H1 (cell line): ENCODE measurements around the gene TRAF3IP1. TPM values are rescaled to one million over a fixed set of nuclear protein-coding genes. Genes with fewer than 3 reads are reported as not detected.

Source experiments
- SRF ChIP-seq: IDR thresholded peaks from 2 replicates; pipeline ENCODE4 v1.6.1; 2011; ENCODE audit warnings: mild to moderate bottlenecking, low read depth, low read length, moderate library complexity
- USF2 ChIP-seq: IDR thresholded peaks from 2 replicates; pipeline ENCODE4 v1.6.1; 2011; ENCODE audit warnings: low read length, improper control_type of control experiment
- polyA plus RNA-seq, 7 experiments: library from polyadenylated mRNA; depleted of rRNA in 3 of 7; stranded (reverse) in 5 of 7; unstranded in 2 of 7; fragments of >200 nt in 5 of 7; fragments of 200-250 nt in 2 of 7; gene quantifications; 1 replicate in 5 of 7; 2 replicates in 1 of 7; 4 replicates in 1 of 7; pipeline versions ENCODE4 v1.2.1 to v1.2.3, GENCODE V29; 2011 to 2013; ENCODE audit warnings: missing spikeins in 2 of 7, mixed read lengths in 2 of 7
- total RNA-seq: library from RNA; stranded (reverse); fragmentation: NEBNext Ultra II Directional; extraction: Animal tissue kit (Norgen Biotek cat#: 25700); gene quantifications from 2 replicates; pipeline ENCODE4 v1.2.1, GENCODE V29; 2021
- TF ChIP-seq, protein P1 (sequence below): fragments of 300-600 bp; sonication (generic); IDR thresholded peaks from 2 replicates; pipeline ENCODE4 v1.7.1; 2012; ENCODE audit warnings: low read length, moderate library complexity, mild to moderate bottlenecking, inconsistent platforms; ENCODE audit not compliant: insufficient replicate concordance

TRAF3IP1 gene
- total and polyA plus RNA-seq, 2 of the 8 experiments (the other 6 are each of a cell fraction or from before 2014, with no cell fraction given): 2.3 to 17.5 TPM

DNA sequence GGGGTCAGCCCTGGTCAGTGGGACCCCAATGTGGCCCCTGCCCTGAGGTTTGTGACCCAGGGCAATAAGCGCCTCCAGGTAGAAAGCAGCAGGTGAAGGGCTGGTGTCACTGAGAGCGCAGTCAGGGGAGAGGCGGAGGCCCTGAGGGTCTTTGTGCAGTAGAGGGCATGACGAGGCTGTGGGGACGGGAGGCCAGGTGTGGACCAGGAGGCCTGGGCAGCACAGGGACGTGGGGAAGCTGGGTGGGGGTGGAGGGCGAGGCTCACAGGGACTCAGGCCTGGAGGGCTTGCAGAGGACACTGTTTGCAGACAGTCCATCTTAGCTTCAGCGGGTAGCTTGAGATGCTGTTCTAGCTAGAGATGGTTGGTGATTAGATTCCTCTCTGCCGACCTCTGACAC lies 32.0 kb downstream of the TRAF3IP1 start (continued):
- TF ChIP-seq, protein P1, sequence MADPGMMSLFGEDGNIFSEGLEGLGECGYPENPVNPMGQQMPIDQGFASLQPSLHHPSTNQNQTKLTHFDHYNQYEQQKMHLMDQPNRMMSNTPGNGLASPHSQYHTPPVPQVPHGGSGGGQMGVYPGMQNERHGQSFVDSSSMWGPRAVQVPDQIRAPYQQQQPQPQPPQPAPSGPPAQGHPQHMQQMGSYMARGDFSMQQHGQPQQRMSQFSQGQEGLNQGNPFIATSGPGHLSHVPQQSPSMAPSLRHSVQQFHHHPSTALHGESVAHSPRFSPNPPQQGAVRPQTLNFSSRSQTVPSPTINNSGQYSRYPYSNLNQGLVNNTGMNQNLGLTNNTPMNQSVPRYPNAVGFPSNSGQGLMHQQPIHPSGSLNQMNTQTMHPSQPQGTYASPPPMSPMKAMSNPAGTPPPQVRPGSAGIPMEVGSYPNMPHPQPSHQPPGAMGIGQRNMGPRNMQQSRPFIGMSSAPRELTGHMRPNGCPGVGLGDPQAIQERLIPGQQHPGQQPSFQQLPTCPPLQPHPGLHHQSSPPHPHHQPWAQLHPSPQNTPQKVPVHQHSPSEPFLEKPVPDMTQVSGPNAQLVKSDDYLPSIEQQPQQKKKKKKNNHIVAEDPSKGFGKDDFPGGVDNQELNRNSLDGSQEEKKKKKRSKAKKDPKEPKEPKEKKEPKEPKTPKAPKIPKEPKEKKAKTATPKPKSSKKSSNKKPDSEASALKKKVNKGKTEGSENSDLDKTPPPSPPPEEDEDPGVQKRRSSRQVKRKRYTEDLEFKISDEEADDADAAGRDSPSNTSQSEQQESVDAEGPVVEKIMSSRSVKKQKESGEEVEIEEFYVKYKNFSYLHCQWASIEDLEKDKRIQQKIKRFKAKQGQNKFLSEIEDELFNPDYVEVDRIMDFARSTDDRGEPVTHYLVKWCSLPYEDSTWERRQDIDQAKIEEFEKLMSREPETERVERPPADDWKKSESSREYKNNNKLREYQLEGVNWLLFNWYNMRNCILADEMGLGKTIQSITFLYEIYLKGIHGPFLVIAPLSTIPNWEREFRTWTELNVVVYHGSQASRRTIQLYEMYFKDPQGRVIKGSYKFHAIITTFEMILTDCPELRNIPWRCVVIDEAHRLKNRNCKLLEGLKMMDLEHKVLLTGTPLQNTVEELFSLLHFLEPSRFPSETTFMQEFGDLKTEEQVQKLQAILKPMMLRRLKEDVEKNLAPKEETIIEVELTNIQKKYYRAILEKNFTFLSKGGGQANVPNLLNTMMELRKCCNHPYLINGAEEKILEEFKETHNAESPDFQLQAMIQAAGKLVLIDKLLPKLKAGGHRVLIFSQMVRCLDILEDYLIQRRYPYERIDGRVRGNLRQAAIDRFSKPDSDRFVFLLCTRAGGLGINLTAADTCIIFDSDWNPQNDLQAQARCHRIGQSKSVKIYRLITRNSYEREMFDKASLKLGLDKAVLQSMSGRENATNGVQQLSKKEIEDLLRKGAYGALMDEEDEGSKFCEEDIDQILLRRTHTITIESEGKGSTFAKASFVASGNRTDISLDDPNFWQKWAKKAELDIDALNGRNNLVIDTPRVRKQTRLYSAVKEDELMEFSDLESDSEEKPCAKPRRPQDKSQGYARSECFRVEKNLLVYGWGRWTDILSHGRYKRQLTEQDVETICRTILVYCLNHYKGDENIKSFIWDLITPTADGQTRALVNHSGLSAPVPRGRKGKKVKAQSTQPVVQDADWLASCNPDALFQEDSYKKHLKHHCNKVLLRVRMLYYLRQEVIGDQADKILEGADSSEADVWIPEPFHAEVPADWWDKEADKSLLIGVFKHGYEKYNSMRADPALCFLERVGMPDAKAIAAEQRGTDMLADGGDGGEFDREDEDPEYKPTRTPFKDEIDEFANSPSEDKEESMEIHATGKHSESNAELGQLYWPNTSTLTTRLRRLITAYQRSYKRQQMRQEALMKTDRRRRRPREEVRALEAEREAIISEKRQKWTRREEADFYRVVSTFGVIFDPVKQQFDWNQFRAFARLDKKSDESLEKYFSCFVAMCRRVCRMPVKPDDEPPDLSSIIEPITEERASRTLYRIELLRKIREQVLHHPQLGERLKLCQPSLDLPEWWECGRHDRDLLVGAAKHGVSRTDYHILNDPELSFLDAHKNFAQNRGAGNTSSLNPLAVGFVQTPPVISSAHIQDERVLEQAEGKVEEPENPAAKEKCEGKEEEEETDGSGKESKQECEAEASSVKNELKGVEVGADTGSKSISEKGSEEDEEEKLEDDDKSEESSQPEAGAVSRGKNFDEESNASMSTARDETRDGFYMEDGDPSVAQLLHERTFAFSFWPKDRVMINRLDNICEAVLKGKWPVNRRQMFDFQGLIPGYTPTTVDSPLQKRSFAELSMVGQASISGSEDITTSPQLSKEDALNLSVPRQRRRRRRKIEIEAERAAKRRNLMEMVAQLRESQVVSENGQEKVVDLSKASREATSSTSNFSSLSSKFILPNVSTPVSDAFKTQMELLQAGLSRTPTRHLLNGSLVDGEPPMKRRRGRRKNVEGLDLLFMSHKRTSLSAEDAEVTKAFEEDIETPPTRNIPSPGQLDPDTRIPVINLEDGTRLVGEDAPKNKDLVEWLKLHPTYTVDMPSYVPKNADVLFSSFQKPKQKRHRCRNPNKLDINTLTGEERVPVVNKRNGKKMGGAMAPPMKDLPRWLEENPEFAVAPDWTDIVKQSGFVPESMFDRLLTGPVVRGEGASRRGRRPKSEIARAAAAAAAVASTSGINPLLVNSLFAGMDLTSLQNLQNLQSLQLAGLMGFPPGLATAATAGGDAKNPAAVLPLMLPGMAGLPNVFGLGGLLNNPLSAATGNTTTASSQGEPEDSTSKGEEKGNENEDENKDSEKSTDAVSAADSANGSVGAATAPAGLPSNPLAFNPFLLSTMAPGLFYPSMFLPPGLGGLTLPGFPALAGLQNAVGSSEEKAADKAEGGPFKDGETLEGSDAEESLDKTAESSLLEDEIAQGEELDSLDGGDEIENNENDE: no peak
- TF ChIP-seq SRF (no peak), USF2 (no peak)
